Smooth muscle cell (in vitro differentiated cells): ENCODE data around the gene GATA2. TPM values are rescaled to one million over a fixed set of nuclear protein-coding genes. Genes with fewer than 3 reads are reported as not detected.
A peak's percentile ranks its signal among the peaks of the same experiment; 100 is the strongest.

ENCODE experiments used
- DNase-seq: peaks from one replicate; lab custom pipeline; 2025; ENCODE audit not compliant: unreplicated experiment; lab: John Stamatoyannopoulos, UW
- H2AFZ ChIP-seq: fragments of 200-600 bp; sonication (generic); 2 replicates; pipeline ENCODE4 v1.6.0; 2016; ENCODE audit warnings: antibody characterized with exemption, low read depth, mild to moderate bottlenecking
- H3F3A ChIP-seq: fragments of 200-600 bp; sonication (generic); 2 replicates; pipeline ENCODE4 v1.6.0; 2017; ENCODE audit warnings: antibody characterized with exemption, low read depth
- H3K27ac ChIP-seq: fragments of 200-600 bp; sonication (generic); 2 replicates; pipeline ENCODE4 v1.5.1; 2016; ENCODE audit warnings: low read depth, mild to moderate bottlenecking
- H3K27me3 ChIP-seq: fragments of 200-600 bp; sonication (generic); 2 replicates; pipeline ENCODE4 v1.6.1; 2016; ENCODE audit warnings: low read depth, mild to moderate bottlenecking
- H3K36me3 ChIP-seq: fragments of 200-600 bp; sonication (generic); 2 replicates; pipeline ENCODE4 v1.5.1; 2016; ENCODE audit warnings: low read depth
- H3K4me1 ChIP-seq: fragments of 200-600 bp; sonication (generic); 2 replicates; pipeline ENCODE4 v1.5.1; 2016; ENCODE audit warnings: low read depth
- H3K4me2 ChIP-seq: fragments of 200-600 bp; sonication (generic); 2 replicates; pipeline ENCODE4 v1.6.0; 2016; ENCODE audit warnings: mild to moderate bottlenecking
- H3K4me3 ChIP-seq: fragments of 200-600 bp; sonication (generic); 2 replicates; pipeline ENCODE4 v1.5.1; 2016; ENCODE audit warnings: mild to moderate bottlenecking
- H3K79me2 ChIP-seq: fragments of 200-600 bp; sonication (generic); 2 replicates; pipeline ENCODE4 v1.6.0; 2016; ENCODE audit warnings: low read depth, mild to moderate bottlenecking
- H3K9ac ChIP-seq: fragments of 200-600 bp; sonication (generic); 2 replicates; pipeline ENCODE4 v1.6.0; 2016; ENCODE audit warnings: low read depth
- H3K9me3 ChIP-seq: fragments of 200-600 bp; sonication (generic); replicated peaks from 2 replicates; pipeline ENCODE4 v1.5.1; 2016; ENCODE audit warnings: low read depth
- H4K20me1 ChIP-seq: fragments of 200-600 bp; sonication (generic); 2 replicates; pipeline ENCODE4 v1.6.0; 2016; ENCODE audit warnings: low read depth
- WGBS: methylation state at CpG from one replicate; pipeline ENCODE4 v1.1.7; 2016; ENCODE audit warnings: low lambda C conversion rate; 5-methylcytosine and 5-hydroxymethylcytosine counted together
- polyA plus RNA-seq: library from polyadenylated mRNA; unstranded; fragments of >200 nt; fragmentation: Nextera tagmentation; extraction: Ambion mirVana; gene quantifications from 2 replicates; pipeline ENCODE4 v1.2.1, GENCODE V29; 2016
- total RNA-seq: library from RNA; depleted of rRNA; stranded (reverse); fragments of >200 nt; gene quantifications from 2 replicates; pipeline ENCODE4 v1.2.3, GENCODE V29; 2014
- TF ChIP-seq, protein P1 (sequence below): fragments of 200-600 bp; sonication (generic); IDR thresholded peaks from 2 replicates; pipeline ENCODE4 v1.5.1; 2017; ENCODE audit warnings: borderline replicate concordance, mild to moderate bottlenecking, antibody characterized with exemption; ENCODE audit not compliant: insufficient read depth, poor library complexity, severe bottlenecking

The GATA2 gene
- total and polyA plus RNA-seq, 2 experiments from 2014 or later: 5.8 to 6.8 TPM

DNA sequence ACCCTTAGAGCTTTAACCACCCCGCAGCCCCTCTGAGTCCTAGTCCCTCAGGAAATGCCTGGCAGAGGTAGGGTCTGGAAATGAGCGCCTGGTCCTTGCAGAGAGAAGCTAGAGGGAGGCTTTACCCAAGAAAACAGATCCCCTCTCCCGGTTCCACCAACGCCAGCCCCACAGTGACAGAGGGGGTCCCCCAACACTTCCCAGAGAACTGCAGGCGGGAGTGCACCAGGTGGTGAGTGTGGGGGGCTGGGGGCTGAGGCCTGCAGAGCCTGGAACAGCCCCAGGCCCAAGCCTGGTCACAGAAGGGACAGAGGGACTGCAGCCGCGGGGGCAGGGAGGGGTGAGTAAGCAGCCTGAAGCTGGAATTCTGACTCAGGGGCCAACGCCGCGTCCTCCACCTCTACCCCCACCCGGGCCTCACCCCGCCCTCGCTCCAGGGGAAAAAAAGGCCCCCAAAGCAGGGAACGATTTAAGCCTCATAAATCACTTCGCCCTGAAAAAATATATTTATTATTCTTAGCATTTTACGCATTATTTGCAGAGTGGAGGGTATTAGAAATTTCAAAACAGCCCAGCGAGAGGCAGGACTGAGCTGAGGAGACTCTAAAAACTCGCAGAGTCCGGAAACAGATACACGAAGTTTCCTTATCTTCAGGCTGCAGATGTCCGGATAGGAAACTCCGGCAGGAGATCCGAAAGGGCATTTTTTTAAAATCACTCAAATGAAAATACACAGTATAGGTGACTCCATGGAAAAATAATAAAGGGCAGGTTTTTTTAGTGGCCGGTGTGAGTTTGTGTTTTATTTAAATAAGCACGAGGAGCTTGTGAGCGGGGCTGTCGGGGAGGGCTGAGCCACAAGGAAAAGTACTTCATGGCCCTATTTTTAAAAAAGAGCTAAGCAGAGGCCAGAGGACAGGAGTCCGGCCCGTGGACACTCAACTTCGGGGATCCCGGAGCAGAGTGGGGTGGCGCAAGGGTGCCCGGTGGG, 10.0 kb downstream of the GATA2 start:
- Histone ChIP-seq H3K9ac (peak overlapping the region; percentile 26), H3K4me1 (peaks cover 49% of the 10 kb centered on the region), H3K9me3 (no peaks in the 10 kb centered on the region), H3K36me3 (no peaks in the 10 kb centered on the region), H4K20me1 (peaks cover 9% of the 10 kb centered on the region), H3K4me2 (peak overlapping the region; percentile 85), H3K79me2 (peaks cover 9% of the 10 kb centered on the region), H3K27me3 (no peaks in the 10 kb centered on the region), H2AFZ (peak overlapping the region; percentile 21), H3K4me3 (peak overlapping the region; percentile 27), H3F3A (peaks cover 14% of the 10 kb centered on the region), H3K27ac (peak overlapping the region; percentile 80)
- TF ChIP-seq, protein P1, sequence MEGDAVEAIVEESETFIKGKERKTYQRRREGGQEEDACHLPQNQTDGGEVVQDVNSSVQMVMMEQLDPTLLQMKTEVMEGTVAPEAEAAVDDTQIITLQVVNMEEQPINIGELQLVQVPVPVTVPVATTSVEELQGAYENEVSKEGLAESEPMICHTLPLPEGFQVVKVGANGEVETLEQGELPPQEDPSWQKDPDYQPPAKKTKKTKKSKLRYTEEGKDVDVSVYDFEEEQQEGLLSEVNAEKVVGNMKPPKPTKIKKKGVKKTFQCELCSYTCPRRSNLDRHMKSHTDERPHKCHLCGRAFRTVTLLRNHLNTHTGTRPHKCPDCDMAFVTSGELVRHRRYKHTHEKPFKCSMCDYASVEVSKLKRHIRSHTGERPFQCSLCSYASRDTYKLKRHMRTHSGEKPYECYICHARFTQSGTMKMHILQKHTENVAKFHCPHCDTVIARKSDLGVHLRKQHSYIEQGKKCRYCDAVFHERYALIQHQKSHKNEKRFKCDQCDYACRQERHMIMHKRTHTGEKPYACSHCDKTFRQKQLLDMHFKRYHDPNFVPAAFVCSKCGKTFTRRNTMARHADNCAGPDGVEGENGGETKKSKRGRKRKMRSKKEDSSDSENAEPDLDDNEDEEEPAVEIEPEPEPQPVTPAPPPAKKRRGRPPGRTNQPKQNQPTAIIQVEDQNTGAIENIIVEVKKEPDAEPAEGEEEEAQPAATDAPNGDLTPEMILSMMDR: no peak
- peak; percentile 44 for DNase-seq
- WGBS: 8% methylated on average over 33 of the region's 33 CpGs

- Histone ChIP-seq H3F3A (peaks cover 14% of the 10 kb centered on the region), H3K4me3 (no peak overlapping the region), H3K4me2 (peak overlapping the region; percentile 85), H3K9me3 (no peaks in the 10 kb centered on the region), H3K27ac (peak overlapping the region; percentile 80), H3K4me1 (peaks cover 45% of the 10 kb centered on the region), H4K20me1 (peaks cover 9% of the 10 kb centered on the region), H3K27me3 (no peaks in the 10 kb centered on the region), H3K9ac (no peak overlapping the region), H2AFZ (no peak overlapping the region), H3K79me2 (peaks cover 4% of the 10 kb centered on the region), H3K36me3 (no peaks in the 10 kb centered on the region)
- 22% methylated on average over 11 of the region's 11 CpGs for WGBS
- TF ChIP-seq, protein P1: no peak
- DNase-seq: no peak
Observed at GRCh38 chr3:128482175-128482574, 10.8 kb downstream of the GATA2 start.

- WGBS: 82% methylated on average over 16 of the region's 19 CpGs
- no peaks in the 10 kb centered on the region for H3K27me3 ChIP-seq
- H3K27ac ChIP-seq: peak overlapping the region; percentile 80
- H3K4me2 ChIP-seq: no peak overlapping the region
- no peak overlapping the region for H3K9ac ChIP-seq
- TF ChIP-seq, protein P1: no peak
- peaks cover 40% of the 10 kb centered on the region for H3K4me1 ChIP-seq
- no peak overlapping the region for H3K4me3 ChIP-seq
- no peak overlapping the region for H2AFZ ChIP-seq
- no peaks in the 10 kb centered on the region for H3K79me2 ChIP-seq
- H4K20me1 ChIP-seq: peaks cover 9% of the 10 kb centered on the region
- H3K9me3 ChIP-seq: no peaks in the 10 kb centered on the region
- H3K36me3 ChIP-seq: no peaks in the 10 kb centered on the region
- no peak for DNase-seq
- peaks cover 14% of the 10 kb centered on the region for H3F3A ChIP-seq
Observed at GRCh38 chr3:128481438-128481942, 11.5 kb downstream of the GATA2 start.
